Measurements from ENCODE around the gene CRIP3.
"Not testable (repeated sequence)": the region's sequence is repeated elsewhere in the genome, so short reads cannot be mapped to it uniquely, and the experiment has no call there.

Gene CRIP3, protein sequence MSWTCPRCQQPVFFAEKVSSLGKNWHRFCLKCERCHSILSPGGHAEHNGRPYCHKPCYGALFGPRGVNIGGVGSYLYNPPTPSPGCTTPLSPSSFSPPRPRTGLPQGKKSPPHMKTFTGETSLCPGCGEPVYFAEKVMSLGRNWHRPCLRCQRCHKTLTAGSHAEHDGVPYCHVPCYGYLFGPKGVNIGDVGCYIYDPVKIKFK

DNA sequence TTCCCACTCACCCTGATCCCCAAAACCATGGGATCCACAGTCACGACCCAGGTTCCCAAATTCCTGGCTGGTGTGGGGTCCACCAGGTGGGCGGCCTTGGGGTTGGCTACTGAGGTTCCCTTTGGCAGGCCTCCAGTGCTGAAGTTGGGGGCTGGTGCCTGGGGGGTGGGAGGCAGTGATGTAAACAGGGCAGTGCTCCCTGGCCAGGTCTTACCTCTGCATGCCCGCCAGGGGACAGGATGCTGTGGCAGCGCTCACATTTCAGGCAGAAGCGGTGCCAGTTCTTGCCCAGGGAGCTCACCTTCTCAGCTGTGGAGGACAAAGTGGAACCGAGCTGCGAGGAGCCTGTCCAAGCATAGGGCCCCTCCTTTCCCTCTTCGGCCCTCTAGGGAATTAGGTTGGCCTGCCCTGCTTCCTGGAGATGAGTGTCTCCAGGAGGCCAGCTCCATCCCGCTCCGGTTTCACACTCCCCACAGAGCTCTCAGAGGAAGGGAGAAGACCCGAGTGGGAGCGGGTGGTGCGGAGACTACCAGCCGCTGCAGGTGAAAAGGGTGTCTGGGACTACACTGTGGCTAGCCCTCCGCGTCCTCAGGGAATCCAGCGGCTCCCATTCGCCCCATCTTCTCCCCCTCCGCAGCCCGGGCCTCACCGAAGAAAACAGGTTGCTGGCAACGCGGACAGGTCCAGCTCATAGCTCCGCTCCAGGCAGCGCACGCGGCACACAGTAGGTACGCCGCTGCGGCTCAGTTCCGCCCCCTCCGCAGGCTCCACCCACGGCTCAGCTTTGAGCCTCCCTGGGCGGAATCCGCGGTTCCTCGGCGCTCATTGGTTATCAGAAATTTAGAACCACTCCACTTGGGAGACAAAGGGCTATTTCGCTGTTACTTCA is at the start of gene CRIP3:
Gene CRIP3 (minus strand): TSS at position 726 of the 889 bp plus-strand sequence. CDS start 34 bp downstream, at position 692.
- TF ChIP-seq, protein P1, sequence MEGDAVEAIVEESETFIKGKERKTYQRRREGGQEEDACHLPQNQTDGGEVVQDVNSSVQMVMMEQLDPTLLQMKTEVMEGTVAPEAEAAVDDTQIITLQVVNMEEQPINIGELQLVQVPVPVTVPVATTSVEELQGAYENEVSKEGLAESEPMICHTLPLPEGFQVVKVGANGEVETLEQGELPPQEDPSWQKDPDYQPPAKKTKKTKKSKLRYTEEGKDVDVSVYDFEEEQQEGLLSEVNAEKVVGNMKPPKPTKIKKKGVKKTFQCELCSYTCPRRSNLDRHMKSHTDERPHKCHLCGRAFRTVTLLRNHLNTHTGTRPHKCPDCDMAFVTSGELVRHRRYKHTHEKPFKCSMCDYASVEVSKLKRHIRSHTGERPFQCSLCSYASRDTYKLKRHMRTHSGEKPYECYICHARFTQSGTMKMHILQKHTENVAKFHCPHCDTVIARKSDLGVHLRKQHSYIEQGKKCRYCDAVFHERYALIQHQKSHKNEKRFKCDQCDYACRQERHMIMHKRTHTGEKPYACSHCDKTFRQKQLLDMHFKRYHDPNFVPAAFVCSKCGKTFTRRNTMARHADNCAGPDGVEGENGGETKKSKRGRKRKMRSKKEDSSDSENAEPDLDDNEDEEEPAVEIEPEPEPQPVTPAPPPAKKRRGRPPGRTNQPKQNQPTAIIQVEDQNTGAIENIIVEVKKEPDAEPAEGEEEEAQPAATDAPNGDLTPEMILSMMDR (conservative IDR thresholded peaks at IDR 0.05; ENCODE audit: low read depth, low read length), result no peak
- H3K4me3 ChIP-seq (IDR thresholded peaks at IDR 0.05; ENCODE audit: insufficient read depth, low read depth, low read length), result no peak within 1 kb of the TSS
- peaks cover 5% of the 10 kb centered on the region for H3K4me1 ChIP-seq (ENCODE audit: low read depth, poor library complexity, severe bottlenecking)
- H2AFZ ChIP-seq (ENCODE audit: low read depth), result no peak within 1 kb of the TSS
- H4K20me1 ChIP-seq (ENCODE audit: insufficient read depth), result no peaks in the 10 kb centered on the region
- H3K27me3 ChIP-seq (ENCODE audit: insufficient read depth, low read depth), result no peaks in the 10 kb centered on the region
- no peak within 1 kb of the TSS for H3K9ac ChIP-seq
- H3K79me2 ChIP-seq (ENCODE audit: insufficient read depth, low read depth), result no peaks in the 10 kb centered on the region
- no peak within 1 kb of the TSS for H3K27ac ChIP-seq
- no peaks in the 10 kb centered on the region for H3K36me3 ChIP-seq (ENCODE audit: insufficient read depth)
- H3K4me2 ChIP-seq, result no peak within 1 kb of the TSS

DNA sequence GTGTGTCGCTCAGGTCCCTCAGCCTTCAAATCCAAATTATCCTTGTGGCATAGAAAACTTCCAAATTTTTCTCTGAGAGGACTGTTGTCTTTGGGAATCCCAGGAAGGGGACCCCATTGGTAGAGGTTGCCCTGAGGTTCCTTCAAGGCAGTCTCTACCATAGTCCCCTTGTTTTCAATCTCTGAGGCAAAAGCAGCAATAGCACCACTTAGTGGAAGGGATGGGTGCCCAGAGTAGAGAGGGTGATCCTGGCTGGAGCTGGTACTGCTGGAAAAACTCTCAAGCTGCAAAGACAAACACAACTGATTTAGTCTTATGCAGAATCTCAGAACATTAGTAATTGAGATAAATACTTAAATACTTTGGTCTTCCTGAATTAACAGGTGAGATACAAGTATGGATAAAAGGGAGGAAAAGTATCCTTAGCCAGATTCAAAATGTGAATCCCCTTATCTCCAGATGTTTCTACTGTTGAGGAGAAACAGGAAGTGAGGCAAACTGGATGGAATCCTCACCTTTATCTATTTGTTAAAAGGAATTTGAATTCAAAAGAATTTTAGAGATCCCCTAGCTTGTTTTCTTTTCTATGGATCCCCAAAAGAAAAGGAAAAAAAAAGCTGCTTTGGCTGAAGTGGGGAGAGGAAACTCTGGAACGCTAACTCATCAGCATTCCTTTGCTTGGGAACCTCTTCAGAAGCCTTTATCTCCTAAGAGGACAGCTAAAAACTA is 47.4 kb upstream of the CRIP3 start:
- no peaks in the 10 kb centered on the region for H3K27me3 ChIP-seq (ENCODE audit: insufficient read depth, low read depth)
- no peak overlapping the region for H3K4me3 ChIP-seq (IDR thresholded peaks at IDR 0.05; ENCODE audit: insufficient read depth, low read depth, low read length)
- TF ChIP-seq, protein P1 (conservative IDR thresholded peaks at IDR 0.05; ENCODE audit: low read depth, low read length), result no peak
- H4K20me1 ChIP-seq (ENCODE audit: insufficient read depth), result no peaks in the 10 kb centered on the region
- no peaks in the 10 kb centered on the region for H3K79me2 ChIP-seq (ENCODE audit: insufficient read depth, low read depth)
- H3K4me1 ChIP-seq (ENCODE audit: low read depth, poor library complexity, severe bottlenecking), result no peaks in the 10 kb centered on the region
- H2AFZ ChIP-seq (ENCODE audit: low read depth), result no peak overlapping the region
- H3K27ac ChIP-seq, result no peak overlapping the region
- H3K9ac ChIP-seq, result no peak overlapping the region
- no peaks in the 10 kb centered on the region for H3K36me3 ChIP-seq (ENCODE audit: insufficient read depth)
- no peak overlapping the region for H3K4me2 ChIP-seq

DNA sequence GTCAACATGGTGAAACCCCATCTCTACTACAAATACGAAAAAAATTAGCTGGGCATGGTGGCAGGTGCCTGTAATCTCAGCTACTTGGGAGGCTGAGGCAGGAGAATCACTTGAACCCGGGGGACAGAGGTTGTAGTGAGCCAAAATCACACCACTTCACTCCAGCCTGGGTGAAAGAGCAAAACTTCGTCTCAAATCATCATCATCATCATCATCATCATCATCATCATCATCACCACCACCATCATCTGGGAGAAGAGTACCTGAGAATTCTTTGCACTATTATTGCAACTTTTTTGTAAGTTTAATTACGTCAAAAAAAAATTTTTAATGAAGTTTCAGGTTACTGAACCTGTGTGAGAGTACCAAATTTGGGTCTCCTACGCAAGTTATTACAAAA is 43.3 kb upstream of the CRIP3 start:
- not testable (repeated sequence) for H3K4me1 ChIP-seq (ENCODE audit: low read depth, poor library complexity, severe bottlenecking); H4K20me1 ChIP-seq (ENCODE audit: insufficient read depth); H3K27me3 ChIP-seq (ENCODE audit: insufficient read depth, low read depth); H3K79me2 ChIP-seq (ENCODE audit: insufficient read depth, low read depth); H3K27ac ChIP-seq; H3K9ac ChIP-seq; H3K4me2 ChIP-seq; H3K4me3 ChIP-seq (IDR thresholded peaks at IDR 0.05; ENCODE audit: insufficient read depth, low read depth, low read length); H3K36me3 ChIP-seq (ENCODE audit: insufficient read depth); H2AFZ ChIP-seq (ENCODE audit: low read depth)

DNA sequence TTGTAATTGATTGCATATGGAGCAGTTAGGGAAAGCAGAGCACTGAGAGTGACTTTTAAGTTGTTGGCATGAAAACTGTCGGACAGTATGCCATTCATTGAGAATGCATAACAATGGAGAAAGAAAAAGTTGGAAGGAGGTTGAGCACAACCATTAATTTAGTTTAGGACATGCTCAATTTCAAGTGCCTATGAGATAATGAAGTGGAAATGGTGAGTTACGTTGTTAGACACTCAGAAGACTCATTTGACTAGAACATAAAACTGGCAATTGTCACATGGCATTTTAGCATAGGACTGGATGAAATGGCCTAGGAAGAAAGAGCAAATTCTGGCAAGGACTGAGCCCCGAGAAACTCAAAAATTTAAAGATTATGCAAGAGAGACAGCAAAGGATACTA is 38.8 kb upstream of the CRIP3 start:
- TF ChIP-seq, protein P1 (conservative IDR thresholded peaks at IDR 0.05; ENCODE audit: low read depth, low read length), result no peak
- no peaks in the 10 kb centered on the region for H3K79me2 ChIP-seq (ENCODE audit: insufficient read depth, low read depth)
- no peak overlapping the region for H3K9ac ChIP-seq
- no peak overlapping the region for H3K27ac ChIP-seq
- H3K4me3 ChIP-seq (IDR thresholded peaks at IDR 0.05; ENCODE audit: insufficient read depth, low read depth, low read length), result no peak overlapping the region
- no peak overlapping the region for H2AFZ ChIP-seq (ENCODE audit: low read depth)
- H4K20me1 ChIP-seq (ENCODE audit: insufficient read depth), result no peaks in the 10 kb centered on the region
- no peak overlapping the region for H3K4me2 ChIP-seq
- H3K36me3 ChIP-seq (ENCODE audit: insufficient read depth), result no peaks in the 10 kb centered on the region
- H3K4me1 ChIP-seq (ENCODE audit: low read depth, poor library complexity, severe bottlenecking), result no peaks in the 10 kb centered on the region
- no peaks in the 10 kb centered on the region for H3K27me3 ChIP-seq (ENCODE audit: insufficient read depth, low read depth)
